ENCODE results near the gene UTF1.

The UTF1 gene

GRCh38 chr10:133278577-133279265, 48.7 kb downstream of the UTF1 start:
- Histone ChIP-seq H3K27ac (ENCODE audit: low read depth in 2 of 2, low read length in 2 of 2) (peak overlapping the region; percentile 17 to 71), H3K4me3 (ENCODE audit: low read length in 2 of 2) (no peak overlapping the region), H3K36me3 (ENCODE audit: control insufficient read depth in 2 of 2, insufficient read depth in 2 of 2, low read length in 2 of 2) (peaks cover 31 to 33% of the 10 kb centered on the region in 2 donors), H3K9me3 (ENCODE audit: control insufficient read depth in 2 of 2, low read length in 2 of 2) (no peaks in the 10 kb centered on the region), H3K9ac (ENCODE audit: low read depth in 1 of 2, low read length in 2 of 2) (no peak overlapping the region), H3K4me1 (ENCODE audit: control insufficient read depth in 2 of 2, insufficient read depth in 2 of 2, low read length in 2 of 2) (peaks cover 3 to 12% of the 10 kb centered on the region in 2 donors), H3K27me3 (ENCODE audit: control insufficient read depth in 2 of 2, insufficient read depth in 2 of 2, low read length in 2 of 2) (peaks cover 0 to 10% of the 10 kb centered on the region in 2 donors)

GRCh38 chr10:133279326-133280226, 49.6 kb downstream of the UTF1 start:
- peaks cover 3 to 12% of the 10 kb centered on the region in 2 donors for H3K4me1 ChIP-seq (ENCODE audit: control insufficient read depth in 2 of 2, insufficient read depth in 2 of 2, low read length in 2 of 2)
- H3K27ac ChIP-seq (ENCODE audit: low read depth in 2 of 2, low read length in 2 of 2): peak overlapping the region in 1 of 2 donors; percentile 71
- H3K36me3 ChIP-seq (ENCODE audit: control insufficient read depth in 2 of 2, insufficient read depth in 2 of 2, low read length in 2 of 2): peaks cover 38 to 41% of the 10 kb centered on the region in 2 donors

GRCh38 chr10:133280391-133281059, 50.5 kb downstream of the UTF1 start:
- no peak overlapping the region for H3K27ac ChIP-seq (ENCODE audit: low read depth in 2 of 2, low read length in 2 of 2)
- peaks cover 47 to 50% of the 10 kb centered on the region in 2 donors for H3K36me3 ChIP-seq (ENCODE audit: control insufficient read depth in 2 of 2, insufficient read depth in 2 of 2, low read length in 2 of 2)
- peaks cover 3 to 9% of the 10 kb centered on the region in 2 donors for H3K4me1 ChIP-seq (ENCODE audit: control insufficient read depth in 2 of 2, insufficient read depth in 2 of 2, low read length in 2 of 2)

More at GRCh38 chr10:133279326-133280226, 49.6 kb downstream of the UTF1 start:
- Histone ChIP-seq H3K27me3 (ENCODE audit: control insufficient read depth in 2 of 2, insufficient read depth in 2 of 2, low read length in 2 of 2) (peaks cover 0 to 8% of the 10 kb centered on the region in 2 donors), H3K4me3 (ENCODE audit: low read length in 2 of 2) (no peak overlapping the region), H3K9me3 (ENCODE audit: control insufficient read depth in 2 of 2, low read length in 2 of 2) (no peaks in the 10 kb centered on the region), H3K9ac (ENCODE audit: low read depth in 1 of 2, low read length in 2 of 2) (no peak overlapping the region)

GRCh38 chr10:133281084-133281483, 51.1 kb downstream of the UTF1 start:
- no peak overlapping the region for H3K27ac ChIP-seq (ENCODE audit: low read depth in 2 of 2, low read length in 2 of 2)
- no peaks in the 10 kb centered on the region for H3K9me3 ChIP-seq (ENCODE audit: control insufficient read depth in 2 of 2, low read length in 2 of 2)
- H3K4me3 ChIP-seq (ENCODE audit: low read length in 2 of 2): no peak overlapping the region
- H3K4me1 ChIP-seq (ENCODE audit: control insufficient read depth in 2 of 2, insufficient read depth in 2 of 2, low read length in 2 of 2): peaks cover 3 to 9% of the 10 kb centered on the region in 2 donors
- no peak overlapping the region for H3K9ac ChIP-seq (ENCODE audit: low read depth in 1 of 2, low read length in 2 of 2)
- peaks cover 52 to 55% of the 10 kb centered on the region in 2 donors for H3K36me3 ChIP-seq (ENCODE audit: control insufficient read depth in 2 of 2, insufficient read depth in 2 of 2, low read length in 2 of 2)
- no peaks in the 10 kb centered on the region for H3K27me3 ChIP-seq (ENCODE audit: control insufficient read depth in 2 of 2, insufficient read depth in 2 of 2, low read length in 2 of 2)

More at GRCh38 chr10:133280391-133281059, 50.5 kb downstream of the UTF1 start:
- Histone ChIP-seq H3K9me3 (ENCODE audit: control insufficient read depth in 2 of 2, low read length in 2 of 2) (no peaks in the 10 kb centered on the region), H3K9ac (ENCODE audit: low read depth in 1 of 2, low read length in 2 of 2) (no peak overlapping the region), H3K4me3 (ENCODE audit: low read length in 2 of 2) (no peak overlapping the region), H3K27me3 (ENCODE audit: control insufficient read depth in 2 of 2, insufficient read depth in 2 of 2, low read length in 2 of 2) (peaks cover 0 to 2% of the 10 kb centered on the region in 2 donors)

All from mucosa of rectum (tissue), 2 donors.